Measurements from ENCODE around the gene VSTM2B. TPM values are rescaled to one million over a fixed set of nuclear protein-coding genes. Genes with fewer than 3 reads are reported as not detected.

VSTM2B gene
- total RNA-seq, 1 donor from 2014 or later, result not detected

DNA sequence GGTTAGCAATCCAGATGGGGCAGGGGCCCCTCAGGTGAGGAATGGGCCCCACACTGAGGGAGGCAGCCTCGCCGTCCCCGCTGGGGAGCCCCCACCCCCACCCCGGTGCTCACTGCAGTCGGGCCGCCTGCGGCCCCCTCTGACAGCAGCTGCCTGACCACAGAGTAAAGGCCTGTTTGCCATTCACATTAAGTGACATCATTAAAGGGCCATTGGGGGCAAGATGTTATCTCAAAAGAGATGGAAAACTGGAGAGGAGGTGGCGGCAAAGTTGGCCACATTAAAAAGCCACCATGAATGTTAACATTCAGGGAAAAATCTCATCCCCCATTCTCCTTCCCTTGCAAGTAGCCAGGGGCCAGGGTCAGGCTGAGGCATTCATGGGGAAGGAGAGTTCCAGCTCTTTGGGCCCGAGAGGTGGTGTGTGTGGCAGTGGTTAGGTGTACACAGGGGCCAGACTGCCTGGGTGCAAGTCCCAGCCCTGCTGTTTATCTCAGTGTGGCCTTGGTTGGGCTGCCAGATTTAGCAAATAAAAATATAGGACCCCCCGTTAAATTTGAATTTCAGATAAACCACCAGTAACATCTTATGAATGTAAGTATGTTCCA lies 20.9 kb downstream of the VSTM2B start:
- TF ChIP-seq, protein P1, sequence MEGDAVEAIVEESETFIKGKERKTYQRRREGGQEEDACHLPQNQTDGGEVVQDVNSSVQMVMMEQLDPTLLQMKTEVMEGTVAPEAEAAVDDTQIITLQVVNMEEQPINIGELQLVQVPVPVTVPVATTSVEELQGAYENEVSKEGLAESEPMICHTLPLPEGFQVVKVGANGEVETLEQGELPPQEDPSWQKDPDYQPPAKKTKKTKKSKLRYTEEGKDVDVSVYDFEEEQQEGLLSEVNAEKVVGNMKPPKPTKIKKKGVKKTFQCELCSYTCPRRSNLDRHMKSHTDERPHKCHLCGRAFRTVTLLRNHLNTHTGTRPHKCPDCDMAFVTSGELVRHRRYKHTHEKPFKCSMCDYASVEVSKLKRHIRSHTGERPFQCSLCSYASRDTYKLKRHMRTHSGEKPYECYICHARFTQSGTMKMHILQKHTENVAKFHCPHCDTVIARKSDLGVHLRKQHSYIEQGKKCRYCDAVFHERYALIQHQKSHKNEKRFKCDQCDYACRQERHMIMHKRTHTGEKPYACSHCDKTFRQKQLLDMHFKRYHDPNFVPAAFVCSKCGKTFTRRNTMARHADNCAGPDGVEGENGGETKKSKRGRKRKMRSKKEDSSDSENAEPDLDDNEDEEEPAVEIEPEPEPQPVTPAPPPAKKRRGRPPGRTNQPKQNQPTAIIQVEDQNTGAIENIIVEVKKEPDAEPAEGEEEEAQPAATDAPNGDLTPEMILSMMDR (IDR thresholded peaks at IDR 0.05), result no peak
- no peaks in the 10 kb centered on the region for H3K4me1 Mint-ChIP-seq (ENCODE audit: low read depth)
- no peaks in the 10 kb centered on the region for H3K36me3 Mint-ChIP-seq (ENCODE audit: low read depth)

DNA sequence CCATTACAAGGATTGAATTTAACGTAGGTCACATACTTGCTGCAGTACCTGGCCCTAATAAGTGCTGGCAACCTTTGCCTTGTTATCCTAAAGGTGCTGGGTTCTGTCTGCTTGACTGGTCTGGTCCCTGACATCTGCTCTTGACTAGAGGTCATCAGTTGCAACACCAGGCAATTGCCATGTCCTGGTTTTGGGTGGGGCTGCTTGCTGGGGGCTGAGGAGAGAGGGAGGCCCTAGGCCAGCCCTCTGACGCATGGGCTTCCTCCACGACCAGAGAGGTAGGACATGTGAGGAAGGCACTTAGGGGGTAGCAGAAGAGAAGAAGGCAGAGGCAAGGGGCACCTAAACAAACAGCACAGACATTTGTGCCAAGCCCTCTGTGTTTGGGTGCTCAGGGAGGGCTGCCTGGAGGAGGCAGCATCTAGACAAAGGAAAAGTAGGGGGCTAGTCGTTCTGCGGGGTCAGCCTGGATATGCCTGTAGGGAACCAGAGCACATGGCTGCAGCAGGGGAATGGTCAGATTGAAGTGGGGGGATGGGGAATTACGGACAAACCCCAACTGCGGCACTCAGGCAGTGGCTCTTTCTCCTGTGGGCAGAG lies 21.7 kb downstream of the VSTM2B start:
- H3K4me1 Mint-ChIP-seq (ENCODE audit: low read depth), result no peaks in the 10 kb centered on the region
- no peak overlapping the region for H3K4me3 Mint-ChIP-seq (ENCODE audit: unreplicated experiment)
- H3K9me3 Mint-ChIP-seq (ENCODE audit: low read depth), result no peaks in the 10 kb centered on the region
- peaks cover 6% of the 10 kb centered on the region for H3K27me3 Mint-ChIP-seq (ENCODE audit: low read depth)
- no peak overlapping the region for H3K27ac Mint-ChIP-seq (ENCODE audit: unreplicated experiment)
- peak; percentile 49 for DNase-seq (ENCODE audit: low spot score)
- TF ChIP-seq, protein P1 (IDR thresholded peaks at IDR 0.05), result no peak
- H3K36me3 Mint-ChIP-seq (ENCODE audit: low read depth), result no peaks in the 10 kb centered on the region

More for the DNA sequence above, 20.9 kb downstream of the VSTM2B start:
- DNase-seq (ENCODE audit: low spot score), result peak; percentile 25
- no peak overlapping the region for H3K27ac Mint-ChIP-seq (ENCODE audit: unreplicated experiment)
- H3K27me3 Mint-ChIP-seq (ENCODE audit: low read depth), result peaks cover 6% of the 10 kb centered on the region
- H3K4me3 Mint-ChIP-seq (ENCODE audit: unreplicated experiment), result no peak overlapping the region
- no peaks in the 10 kb centered on the region for H3K9me3 Mint-ChIP-seq (ENCODE audit: low read depth)

DNA sequence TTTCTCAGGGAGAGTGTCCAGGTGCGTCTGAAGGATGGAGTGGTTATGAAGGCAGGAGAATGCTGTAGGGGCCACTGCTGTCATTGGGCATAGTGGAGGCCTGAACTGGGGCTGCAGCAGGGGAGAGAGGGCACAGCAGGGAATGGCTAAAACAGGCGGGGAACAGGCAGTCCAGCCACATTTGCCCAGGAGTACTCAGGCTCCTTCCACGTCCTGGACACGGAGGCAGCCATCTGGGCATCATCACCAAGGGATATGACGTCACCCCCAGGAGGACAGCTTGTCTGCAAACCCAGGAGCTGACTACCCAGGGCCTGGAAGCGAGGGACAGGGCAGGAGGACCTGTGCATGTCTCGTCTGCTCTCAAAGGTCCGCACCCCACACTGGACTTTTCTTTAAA lies 22.2 kb downstream of the VSTM2B start:
- TF ChIP-seq, protein P1 (IDR thresholded peaks at IDR 0.05), result no peak
- Mint-ChIP-seq H3K4me1 (ENCODE audit: low read depth) (no peaks in the 10 kb centered on the region), H3K36me3 (ENCODE audit: low read depth) (no peaks in the 10 kb centered on the region), H3K27ac (ENCODE audit: unreplicated experiment) (no peak overlapping the region), H3K27me3 (ENCODE audit: low read depth) (peaks cover 6% of the 10 kb centered on the region), H3K4me3 (ENCODE audit: unreplicated experiment) (no peak overlapping the region), H3K9me3 (ENCODE audit: low read depth) (no peaks in the 10 kb centered on the region)
- DNase-seq (ENCODE audit: low spot score), result no peak

DNA sequence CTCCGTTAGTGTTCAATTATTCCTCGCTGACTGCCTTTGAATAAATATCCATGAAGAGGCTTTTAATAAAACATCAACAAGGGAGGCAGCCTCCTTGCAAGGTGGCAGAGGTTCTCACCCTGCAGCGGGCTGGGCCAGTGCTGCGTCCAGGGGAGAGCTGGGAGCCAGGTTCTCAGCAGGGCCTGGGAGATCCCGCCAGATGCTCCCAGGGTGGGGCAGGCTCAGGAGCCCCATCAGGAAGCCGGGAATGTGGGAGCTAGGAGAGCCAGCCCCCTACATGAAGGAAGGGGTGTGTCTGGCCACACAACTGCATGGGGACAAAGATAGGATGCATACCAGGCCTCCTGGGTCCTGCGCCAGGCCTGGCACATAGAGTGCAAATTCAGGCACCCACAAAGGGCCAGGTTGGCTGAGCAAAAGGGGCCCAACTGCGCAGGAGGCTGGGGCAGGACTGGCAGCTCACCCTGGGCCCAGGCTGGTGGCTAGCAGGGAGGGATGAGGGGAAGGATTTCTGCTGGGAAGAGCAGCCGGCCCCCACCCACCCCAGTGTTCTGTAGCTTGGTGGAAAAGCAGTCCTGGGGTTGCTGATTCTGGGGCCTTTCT lies 22.8 kb downstream of the VSTM2B start:
- Mint-ChIP-seq H3K36me3 (ENCODE audit: low read depth) (no peaks in the 10 kb centered on the region), H3K4me1 (ENCODE audit: low read depth) (no peaks in the 10 kb centered on the region), H3K27ac (ENCODE audit: unreplicated experiment) (no peak overlapping the region), H3K9me3 (ENCODE audit: low read depth) (peaks cover 4% of the 10 kb centered on the region), H3K4me3 (ENCODE audit: unreplicated experiment) (no peak overlapping the region), H3K27me3 (ENCODE audit: low read depth) (peaks cover 6% of the 10 kb centered on the region)
- TF ChIP-seq, protein P1 (IDR thresholded peaks at IDR 0.05), result no peak
- DNase-seq (ENCODE audit: low spot score), result peak; percentile 65

DNA sequence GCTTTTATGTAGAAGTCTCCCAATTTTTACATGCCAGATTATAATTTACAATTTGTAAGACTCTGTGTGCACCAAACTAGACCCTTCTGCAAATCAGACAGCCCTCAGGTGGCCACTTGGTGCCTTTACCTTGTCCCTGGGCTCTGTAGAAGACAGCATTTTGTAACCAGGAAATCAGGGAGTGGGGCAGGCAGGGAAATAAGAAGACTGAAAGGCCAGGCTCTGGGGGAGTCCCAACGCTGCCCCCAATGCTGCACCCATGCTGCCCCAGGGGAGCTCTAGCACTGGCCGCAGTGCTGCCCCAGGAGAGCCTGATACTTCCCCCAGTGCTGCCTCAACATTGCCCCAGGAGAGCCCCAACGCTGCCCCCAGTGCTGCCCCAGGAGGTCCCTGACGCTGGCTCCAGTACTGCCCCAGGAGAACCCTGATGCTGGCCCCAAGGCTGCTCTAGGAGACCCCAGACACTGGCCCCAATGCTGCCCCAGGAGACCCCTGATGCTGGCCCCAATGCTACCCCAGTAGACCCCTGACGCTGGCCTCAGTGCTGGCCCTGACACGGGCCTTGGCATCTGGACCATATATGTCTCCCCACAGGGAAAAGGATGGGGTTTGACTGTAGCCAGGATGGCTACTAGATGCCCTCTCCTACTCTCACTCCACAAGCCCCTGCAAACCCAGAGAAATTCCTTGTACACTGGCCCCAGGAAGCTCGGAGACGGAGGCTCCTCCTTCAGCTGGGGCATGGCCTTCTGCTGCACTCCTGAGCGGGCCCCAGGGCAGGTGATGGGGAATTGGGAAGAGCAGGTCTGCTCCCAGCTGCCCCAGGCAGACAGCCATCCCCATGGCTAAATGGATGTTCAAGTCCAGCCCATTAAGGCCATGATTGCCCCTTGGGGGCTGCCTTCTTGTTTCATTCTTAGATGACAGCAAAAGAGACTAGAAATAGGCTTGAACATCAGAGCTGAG lies 23.6 kb downstream of the VSTM2B start:
- Mint-ChIP-seq H3K9me3 (ENCODE audit: low read depth) (peaks cover 11% of the 10 kb centered on the region), H3K27ac (ENCODE audit: unreplicated experiment) (no peak overlapping the region), H3K36me3 (ENCODE audit: low read depth) (no peaks in the 10 kb centered on the region), H3K27me3 (ENCODE audit: low read depth) (peaks cover 6% of the 10 kb centered on the region), H3K4me1 (ENCODE audit: low read depth) (no peaks in the 10 kb centered on the region), H3K4me3 (ENCODE audit: unreplicated experiment) (no peak overlapping the region)
- TF ChIP-seq, protein P1 (IDR thresholded peaks at IDR 0.05), result no peak
- DNase-seq (ENCODE audit: low spot score), result peak; percentile 72

Measured in chondrocyte (in vitro differentiated cells).